HG02759 (cell line): ENCODE measurements around the gene AGRN.
"Not testable (repeated sequence)": the region's sequence is repeated elsewhere in the genome, so short reads cannot be mapped to it uniquely, and the experiment has no call there.

Experiments used
- ATAC-seq: cut with Tn5 transposase; IDR thresholded peaks from one replicate; pipeline ENCODE4 v1.9.1; 2021; ENCODE audit warnings: mild to moderate bottlenecking, moderate library complexity; ENCODE audit not compliant: unreplicated experiment

AGRN gene

GRCh38 chr1:1074631-1075147 lies 54.8 kb downstream of the AGRN start:
- no peak for ATAC-seq

DNA sequence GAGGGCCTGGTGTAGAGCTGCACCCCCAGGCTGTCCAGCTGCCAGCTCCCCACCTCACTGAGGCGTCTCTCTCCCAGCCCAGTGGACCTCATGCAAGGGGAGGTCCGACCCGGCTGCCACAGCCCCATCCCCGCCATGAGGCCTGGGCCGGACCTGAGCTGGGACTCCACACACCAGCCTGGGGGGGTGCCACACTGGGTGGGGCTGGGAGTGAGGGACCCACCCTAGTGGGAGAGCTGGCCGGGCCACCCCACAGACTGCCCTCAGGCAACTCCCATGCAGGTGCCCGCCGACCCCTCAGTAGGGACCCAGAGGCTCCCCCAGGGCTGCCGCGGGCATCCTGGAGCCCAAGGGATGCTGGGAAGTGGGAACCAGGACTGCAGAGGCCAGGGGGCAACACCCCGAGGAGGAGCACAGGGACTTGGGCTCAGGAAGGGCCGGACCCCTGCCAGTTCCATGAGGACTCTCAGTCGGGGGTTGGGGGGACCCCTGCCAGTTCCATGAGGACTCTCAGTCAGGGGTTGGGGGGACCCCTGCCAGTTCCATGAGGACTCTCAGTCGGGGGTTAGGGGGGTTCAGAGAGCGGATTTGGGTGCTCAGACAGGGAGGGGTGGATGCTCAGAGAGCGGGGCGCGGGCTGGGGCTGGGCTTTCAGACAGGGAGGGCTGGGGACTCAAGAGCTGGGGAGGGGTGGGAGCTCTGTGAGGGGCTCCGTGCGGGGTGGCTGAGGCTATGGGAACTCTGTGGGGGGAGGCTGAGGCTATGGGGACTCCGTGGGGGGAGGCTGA lies 55.4 kb downstream of the AGRN start:
- ATAC-seq = no peak

- not testable (repeated sequence) for ATAC-seq
These were observed 57.5 kb downstream of the AGRN start for GRCh38 chr1:1077396-1077795.

- no peak for ATAC-seq
These were observed 59.6 kb downstream of the AGRN start for GRCh38 chr1:1079408-1080121.

GRCh38 chr1:1080122-1080757 lies 60.3 kb downstream of the AGRN start:
- no peak for ATAC-seq

- no peak for ATAC-seq
These were observed 61.0 kb downstream of the AGRN start for GRCh38 chr1:1080951-1081310.

DNA sequence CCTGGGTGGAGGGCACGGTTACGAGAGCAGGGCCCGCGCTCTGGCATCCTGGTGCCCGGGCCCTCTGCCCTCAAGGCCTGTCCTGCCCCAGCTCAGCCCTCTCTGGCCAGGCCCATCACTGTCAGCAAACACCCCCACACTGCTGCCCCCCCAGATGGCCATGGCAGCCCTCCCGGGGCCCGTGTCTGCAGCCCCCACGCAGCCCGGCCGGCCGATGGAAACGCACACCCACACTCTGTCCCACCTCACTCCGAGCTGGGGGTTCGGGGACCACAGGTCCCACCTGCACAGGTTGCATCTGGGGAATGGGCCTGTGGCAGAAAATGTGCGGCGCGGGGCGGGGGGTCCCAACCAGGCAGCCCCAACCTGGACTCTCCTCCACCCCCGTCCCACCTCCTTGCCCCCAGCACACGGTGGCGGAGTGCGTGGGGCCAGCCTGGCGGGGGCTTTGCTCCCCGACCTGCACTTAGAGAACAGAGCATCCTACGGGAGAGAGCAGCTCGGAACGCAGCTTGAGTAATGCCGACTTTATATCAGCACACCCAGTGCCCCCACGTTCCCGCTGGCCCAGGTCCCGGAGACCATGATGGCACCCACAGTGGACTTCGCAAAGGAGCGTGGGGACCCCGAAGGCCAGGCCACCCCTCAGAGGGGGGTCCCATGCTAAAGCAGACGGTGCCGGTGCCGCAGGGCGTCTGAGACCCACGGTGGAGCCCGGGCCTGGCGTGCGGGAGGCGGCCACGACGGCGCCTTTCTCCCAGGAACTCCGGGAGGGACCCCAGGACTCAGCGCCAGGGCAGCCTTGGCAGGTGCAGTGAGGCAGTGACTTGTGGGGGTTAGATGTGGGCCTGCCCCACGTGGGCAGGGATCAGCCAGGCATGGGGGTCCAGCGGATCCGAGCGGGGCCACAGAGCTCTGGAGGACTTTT lies 61.7 kb downstream of the AGRN start:
- ATAC-seq = no peak

DNA sequence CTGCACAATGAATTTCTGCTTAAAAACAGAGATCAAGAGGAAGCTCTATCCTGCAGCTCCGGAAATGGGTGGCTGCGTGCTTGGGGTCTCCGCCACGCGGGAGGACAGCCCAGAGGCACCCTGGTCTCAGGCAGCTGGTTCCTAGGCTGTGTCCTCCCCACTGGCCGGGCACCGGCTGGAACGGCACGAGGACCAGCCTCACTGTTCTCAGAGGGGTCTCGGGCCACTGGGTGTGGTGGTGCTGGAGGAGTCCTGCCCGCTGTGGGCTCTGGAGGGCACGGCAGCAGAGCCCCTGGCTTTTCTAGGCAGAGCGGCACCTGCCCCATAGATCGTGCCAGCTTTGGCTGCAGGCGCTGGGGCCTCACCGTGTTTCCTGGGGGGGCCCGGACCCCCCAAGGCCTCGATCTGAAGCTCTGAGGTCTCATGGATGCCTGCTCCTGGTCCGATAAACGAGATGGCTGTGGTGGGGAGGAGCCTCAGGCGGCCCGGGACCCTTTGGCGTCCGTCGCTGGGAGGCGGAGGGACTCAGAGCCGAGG lies 62.4 kb downstream of the AGRN start:
- ATAC-seq = no peak

DNA sequence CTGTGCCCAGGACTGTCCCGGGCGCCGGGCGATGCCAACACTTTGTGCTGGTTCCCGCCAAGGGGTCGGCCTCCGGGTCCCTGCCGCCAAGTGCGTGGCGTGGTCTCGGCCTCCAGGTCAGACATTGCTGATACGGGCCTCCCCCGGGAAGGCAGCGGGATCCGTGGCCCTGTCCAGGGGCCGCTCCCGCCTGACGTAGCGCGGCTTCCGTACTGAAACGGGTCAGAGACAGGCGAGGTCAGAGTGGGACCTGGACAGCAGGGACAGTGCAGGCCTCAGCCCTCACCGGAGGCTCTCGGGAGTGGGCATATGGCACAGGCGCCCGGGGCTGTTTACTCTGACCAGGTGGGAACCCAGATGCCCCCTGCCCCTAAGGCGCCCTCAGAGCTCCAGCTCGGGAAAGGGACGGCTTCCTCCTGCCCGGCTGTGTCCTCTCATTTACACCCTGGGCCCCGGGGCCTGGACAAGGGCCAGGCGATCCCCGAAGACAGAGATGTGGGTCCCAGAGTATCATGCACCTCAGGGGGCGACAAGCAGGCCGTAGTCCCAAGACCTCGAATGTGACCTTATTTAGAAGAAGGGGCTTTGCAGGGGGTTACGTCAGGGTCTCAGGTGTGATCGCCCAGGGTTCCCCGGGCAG lies 63.0 kb downstream of the AGRN start:
- ATAC-seq = no peak

- ATAC-seq = no peak
These were observed 63.8 kb downstream of the AGRN start for GRCh38 chr1:1083416-1084371.

- no peak for ATAC-seq
These were observed 64.7 kb downstream of the AGRN start for GRCh38 chr1:1084372-1085170.

DNA sequence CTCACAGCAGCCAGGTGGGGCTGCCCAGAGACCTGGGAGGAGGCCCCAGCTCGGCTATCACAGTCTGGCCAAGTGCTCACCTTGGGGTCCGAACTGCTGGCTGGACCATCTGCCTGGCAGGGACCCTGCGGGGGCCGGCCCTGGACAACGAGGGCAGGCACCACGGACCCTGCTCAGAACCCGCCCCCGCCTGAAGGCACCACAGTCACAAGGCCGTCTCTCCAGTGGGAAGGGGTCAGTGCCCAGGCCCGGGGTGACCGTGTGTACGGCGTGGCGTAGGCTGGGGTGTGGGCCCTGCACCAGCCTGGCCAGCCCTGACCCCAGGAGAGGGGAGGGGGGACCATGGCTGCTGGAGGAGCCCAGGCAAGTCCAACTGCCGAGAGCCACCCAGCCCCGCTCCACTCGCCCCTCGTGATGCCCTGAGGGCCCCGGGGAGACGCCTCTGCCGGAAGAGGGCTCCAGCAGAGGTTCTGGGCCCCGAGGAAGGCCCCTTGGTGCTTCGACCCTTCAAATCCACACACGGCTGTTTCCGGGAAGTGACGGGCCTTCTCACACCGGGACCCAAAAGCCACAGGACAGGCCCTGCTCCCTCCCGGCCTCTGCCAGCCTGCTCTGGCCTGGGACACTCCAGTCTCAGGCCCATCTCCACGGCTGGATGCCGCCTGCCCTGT lies 65.4 kb downstream of the AGRN start:
- ATAC-seq = no peak

GRCh38 chr1:1085911-1086841 lies 66.3 kb downstream of the AGRN start:
- no peak for ATAC-seq

DNA sequence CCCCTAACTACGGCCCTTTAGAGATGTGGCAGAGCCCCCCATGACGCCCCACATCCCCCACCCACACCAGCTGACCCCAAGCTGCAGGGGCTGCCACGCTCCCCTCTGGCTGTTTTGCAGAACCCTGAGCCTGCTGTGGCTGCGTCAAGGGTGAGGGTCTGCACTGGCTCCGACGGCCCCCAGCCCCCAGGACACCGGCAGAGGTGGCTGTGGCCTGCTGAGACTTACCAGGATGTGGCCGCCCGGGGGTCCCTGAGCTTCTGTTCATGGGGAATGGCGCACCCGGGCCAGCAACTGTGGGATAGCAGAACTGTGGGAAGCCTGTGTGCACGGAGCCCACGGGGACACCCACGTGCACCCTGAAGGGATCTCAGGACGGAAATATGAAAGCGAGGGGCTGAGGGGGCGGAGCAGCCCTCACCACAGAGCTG lies 67.0 kb downstream of the AGRN start:
- no peak for ATAC-seq

DNA sequence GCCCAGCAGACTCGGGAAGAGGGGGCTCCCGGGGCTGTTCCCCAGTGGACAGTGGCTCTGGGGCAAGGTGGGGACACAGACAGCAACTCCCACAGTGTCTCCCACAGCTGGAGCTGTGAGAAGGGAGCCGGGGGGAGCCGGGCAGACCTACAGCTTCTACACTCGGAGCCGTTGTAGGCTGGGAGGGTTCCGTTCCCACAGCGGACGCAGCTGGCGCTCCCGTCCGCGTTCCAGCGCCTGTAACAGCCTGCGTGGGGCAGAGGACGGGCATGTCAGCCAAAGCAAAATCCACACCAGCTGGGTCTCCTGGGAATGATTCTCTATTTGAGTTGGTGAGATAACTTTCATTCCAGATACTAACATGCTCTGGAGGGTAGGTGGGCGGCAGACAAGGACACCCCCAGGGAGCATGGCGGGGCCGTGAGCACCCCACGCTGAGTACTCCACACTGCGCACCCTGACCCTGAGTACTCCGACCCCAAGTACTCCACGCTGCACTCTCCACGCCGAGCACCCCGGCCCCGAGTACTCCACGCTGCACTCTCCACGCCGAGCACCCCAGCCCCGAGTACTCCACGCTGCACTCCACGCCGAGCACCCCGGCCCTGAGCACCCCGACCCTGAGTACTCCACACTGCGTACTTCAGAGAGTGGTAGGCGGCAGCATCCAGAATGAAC lies 67.6 kb downstream of the AGRN start:
- ATAC-seq = no peak
